ENCODE data around the gene LRRC2.

LRRC2 gene

DNA sequence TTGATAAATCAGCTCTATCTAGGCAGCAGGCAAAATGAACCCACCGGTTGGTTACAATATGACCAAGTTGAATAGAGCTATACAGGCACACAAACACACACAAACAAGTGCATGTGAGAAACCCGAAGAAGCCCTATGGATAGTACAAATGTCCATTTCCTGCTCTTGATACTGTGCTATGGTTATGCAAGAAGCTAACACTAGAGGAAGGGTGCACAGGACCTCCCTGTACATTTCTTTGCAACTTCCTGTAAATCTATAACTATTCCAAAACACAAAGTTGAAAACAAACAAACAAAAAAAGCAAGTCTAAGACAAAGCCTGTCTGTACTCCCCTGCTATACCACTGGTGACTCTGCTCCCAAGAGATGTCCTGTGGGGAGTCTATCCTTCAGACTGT, 38.0 kb upstream of the LRRC2 start:
- H3K79me2 ChIP-seq, result no peaks in the 10 kb centered on the region
- no peak overlapping the region for H3K27ac ChIP-seq
- no peak overlapping the region for H2AFZ ChIP-seq
- no peaks in the 10 kb centered on the region for H3K36me3 ChIP-seq (ENCODE audit: control insufficient read depth, insufficient read depth, low read length)
- no peak overlapping the region for H3K9ac ChIP-seq
- H3K4me2 ChIP-seq (ENCODE audit: low read length), result no peak overlapping the region
- no peaks in the 10 kb centered on the region for H3K4me1 ChIP-seq
- no peaks in the 10 kb centered on the region for H3K27me3 ChIP-seq (ENCODE audit: control insufficient read depth, insufficient read depth, low read length)
- H3K4me3 ChIP-seq (ENCODE audit: low read depth, low read length), result no peak overlapping the region
- TF ChIP-seq, protein P1, sequence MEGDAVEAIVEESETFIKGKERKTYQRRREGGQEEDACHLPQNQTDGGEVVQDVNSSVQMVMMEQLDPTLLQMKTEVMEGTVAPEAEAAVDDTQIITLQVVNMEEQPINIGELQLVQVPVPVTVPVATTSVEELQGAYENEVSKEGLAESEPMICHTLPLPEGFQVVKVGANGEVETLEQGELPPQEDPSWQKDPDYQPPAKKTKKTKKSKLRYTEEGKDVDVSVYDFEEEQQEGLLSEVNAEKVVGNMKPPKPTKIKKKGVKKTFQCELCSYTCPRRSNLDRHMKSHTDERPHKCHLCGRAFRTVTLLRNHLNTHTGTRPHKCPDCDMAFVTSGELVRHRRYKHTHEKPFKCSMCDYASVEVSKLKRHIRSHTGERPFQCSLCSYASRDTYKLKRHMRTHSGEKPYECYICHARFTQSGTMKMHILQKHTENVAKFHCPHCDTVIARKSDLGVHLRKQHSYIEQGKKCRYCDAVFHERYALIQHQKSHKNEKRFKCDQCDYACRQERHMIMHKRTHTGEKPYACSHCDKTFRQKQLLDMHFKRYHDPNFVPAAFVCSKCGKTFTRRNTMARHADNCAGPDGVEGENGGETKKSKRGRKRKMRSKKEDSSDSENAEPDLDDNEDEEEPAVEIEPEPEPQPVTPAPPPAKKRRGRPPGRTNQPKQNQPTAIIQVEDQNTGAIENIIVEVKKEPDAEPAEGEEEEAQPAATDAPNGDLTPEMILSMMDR (IDR thresholded peaks at IDR 0.05), result no peak
- no peaks in the 10 kb centered on the region for H3K9me3 ChIP-seq (ENCODE audit: control insufficient read depth, low read length)

DNA sequence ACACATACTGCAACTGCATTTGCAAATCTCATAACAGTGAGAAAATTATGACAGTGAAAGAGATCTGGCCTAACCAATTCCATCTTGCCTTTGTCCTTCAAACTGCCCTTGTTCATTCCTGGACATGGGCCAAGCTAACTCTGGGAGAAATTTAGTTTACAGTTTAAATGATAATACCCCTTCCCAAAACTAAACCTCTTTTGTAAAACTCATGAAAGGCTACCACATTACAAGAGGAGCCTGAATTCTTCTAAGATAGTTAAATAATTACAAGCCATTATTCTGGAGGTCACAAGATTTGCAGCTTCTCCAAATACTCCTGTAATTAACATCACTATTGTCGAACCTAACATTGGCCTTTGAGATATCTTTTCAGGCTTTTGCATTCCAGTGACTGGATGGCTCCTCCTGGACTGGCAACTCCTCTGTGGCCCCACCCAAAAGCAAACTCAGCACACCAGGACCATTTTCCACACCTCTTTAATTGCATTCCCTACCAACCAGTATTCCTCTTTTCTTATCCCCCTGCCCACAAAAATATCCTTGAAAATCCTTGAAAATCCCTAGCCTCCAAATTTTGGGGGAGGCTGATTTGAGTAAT, 37.4 kb upstream of the LRRC2 start:
- Histone ChIP-seq H3K27me3 (ENCODE audit: control insufficient read depth, insufficient read depth, low read length) (no peaks in the 10 kb centered on the region), H3K4me2 (ENCODE audit: low read length) (no peak overlapping the region), H3K9me3 (ENCODE audit: control insufficient read depth, low read length) (no peaks in the 10 kb centered on the region), H3K36me3 (ENCODE audit: control insufficient read depth, insufficient read depth, low read length) (no peaks in the 10 kb centered on the region), H3K4me1 (no peaks in the 10 kb centered on the region), H3K79me2 (no peaks in the 10 kb centered on the region), H3K27ac (no peak overlapping the region), H3K4me3 (ENCODE audit: low read depth, low read length) (no peak overlapping the region), H3K9ac (no peak overlapping the region), H2AFZ (no peak overlapping the region)
- TF ChIP-seq, protein P1 (IDR thresholded peaks at IDR 0.05), result no peak

DNA sequence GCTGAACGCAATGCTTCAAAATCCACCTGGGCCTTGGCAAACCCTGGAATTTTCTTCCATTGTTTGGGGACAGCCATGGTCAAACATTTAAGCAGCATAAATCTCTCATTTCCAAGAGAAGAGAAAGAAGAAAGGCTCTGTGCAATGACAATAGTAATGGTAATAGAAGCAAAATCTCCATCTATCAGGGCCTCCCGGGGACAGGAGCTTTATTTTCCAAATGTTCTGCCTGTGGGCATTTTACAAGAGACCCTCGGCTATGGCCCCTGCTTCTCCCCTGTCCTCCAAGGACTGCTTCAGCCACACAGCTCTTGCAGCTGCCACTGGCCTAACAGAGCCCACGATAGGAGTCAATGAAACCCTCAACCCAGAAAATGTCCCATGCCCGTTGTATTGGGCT, 33.5 kb upstream of the LRRC2 start:
- no peak overlapping the region for H3K9ac ChIP-seq
- H3K27me3 ChIP-seq (ENCODE audit: control insufficient read depth, insufficient read depth, low read length), result no peaks in the 10 kb centered on the region
- no peaks in the 10 kb centered on the region for H3K36me3 ChIP-seq (ENCODE audit: control insufficient read depth, insufficient read depth, low read length)
- H3K79me2 ChIP-seq, result no peaks in the 10 kb centered on the region
- H3K4me3 ChIP-seq (ENCODE audit: low read depth, low read length), result no peak overlapping the region
- no peaks in the 10 kb centered on the region for H3K9me3 ChIP-seq (ENCODE audit: control insufficient read depth, low read length)
- no peak overlapping the region for H2AFZ ChIP-seq
- TF ChIP-seq, protein P1 (IDR thresholded peaks at IDR 0.05), result no peak
- H3K4me2 ChIP-seq (ENCODE audit: low read length), result no peak overlapping the region
- no peak overlapping the region for H3K27ac ChIP-seq
- no peaks in the 10 kb centered on the region for H3K4me1 ChIP-seq

DNA sequence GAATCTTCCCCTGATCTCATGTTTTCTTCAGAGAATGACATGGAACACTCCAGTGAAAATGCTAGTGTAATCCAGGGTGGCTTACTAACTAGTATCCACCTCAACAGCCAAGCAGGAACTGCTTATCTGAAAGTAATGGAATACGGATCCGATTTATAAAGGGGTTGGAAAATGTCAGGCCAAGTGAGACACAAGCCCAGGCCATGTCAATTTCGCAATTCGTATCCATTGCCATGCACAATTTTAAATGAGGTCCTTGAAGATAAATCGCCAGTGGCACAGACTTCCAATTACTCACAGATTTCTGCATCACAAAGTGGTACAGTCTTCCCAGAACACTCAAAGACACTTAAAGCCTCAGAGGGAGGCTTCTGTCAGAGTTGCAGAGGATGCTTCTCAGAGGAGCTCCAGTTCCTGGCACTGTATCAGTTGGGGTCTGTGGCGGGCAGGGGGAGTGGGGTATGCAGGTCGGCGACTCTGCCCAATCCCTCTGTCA, 29.8 kb upstream of the LRRC2 start:
- no peaks in the 10 kb centered on the region for H3K79me2 ChIP-seq
- no peak overlapping the region for H3K27ac ChIP-seq
- H3K27me3 ChIP-seq (ENCODE audit: control insufficient read depth, insufficient read depth, low read length), result no peaks in the 10 kb centered on the region
- no peak overlapping the region for H3K9ac ChIP-seq
- no peaks in the 10 kb centered on the region for H3K9me3 ChIP-seq (ENCODE audit: control insufficient read depth, low read length)
- TF ChIP-seq, protein P1 (IDR thresholded peaks at IDR 0.05), result no peak
- H3K4me2 ChIP-seq (ENCODE audit: low read length), result no peak overlapping the region
- H3K4me3 ChIP-seq (ENCODE audit: low read depth, low read length), result no peak overlapping the region
- H2AFZ ChIP-seq, result no peak overlapping the region
- no peaks in the 10 kb centered on the region for H3K4me1 ChIP-seq
- no peaks in the 10 kb centered on the region for H3K36me3 ChIP-seq (ENCODE audit: control insufficient read depth, insufficient read depth, low read length)

DNA sequence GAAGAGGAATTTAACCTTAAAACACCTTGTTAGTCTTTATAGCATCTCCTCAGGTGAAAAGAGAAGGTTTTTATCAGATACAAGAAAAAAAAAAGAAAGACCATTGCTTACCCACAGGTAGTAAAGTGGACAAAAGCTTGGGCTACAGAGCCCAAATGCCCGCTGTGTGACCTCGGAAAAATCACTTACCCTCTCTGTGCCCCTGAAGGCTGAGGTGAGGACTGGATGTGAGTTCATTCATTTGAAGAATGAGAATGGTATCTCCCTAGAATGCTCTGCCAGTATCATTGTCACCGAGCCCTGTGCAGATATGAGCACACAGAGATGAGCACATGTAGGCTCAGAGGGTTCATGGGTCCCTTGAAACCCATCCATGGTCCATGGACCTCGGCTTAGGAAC, 28.6 kb upstream of the LRRC2 start:
- Histone ChIP-seq H3K79me2 (no peaks in the 10 kb centered on the region), H3K4me2 (ENCODE audit: low read length) (no peak overlapping the region), H3K9ac (no peak overlapping the region), H2AFZ (no peak overlapping the region), H3K27me3 (ENCODE audit: control insufficient read depth, insufficient read depth, low read length) (no peaks in the 10 kb centered on the region), H3K27ac (no peak overlapping the region), H3K4me1 (no peaks in the 10 kb centered on the region), H3K4me3 (ENCODE audit: low read depth, low read length) (no peak overlapping the region), H3K36me3 (ENCODE audit: control insufficient read depth, insufficient read depth, low read length) (no peaks in the 10 kb centered on the region), H3K9me3 (ENCODE audit: control insufficient read depth, low read length) (no peaks in the 10 kb centered on the region)
- TF ChIP-seq, protein P1 (IDR thresholded peaks at IDR 0.05), result no peak
